Astrocyte of the spinal cord (primary cell): ENCODE data around the gene MYH6.

ENCODE experiments used
- DNase-seq: peaks from one replicate; pipeline ENCODE4 v3.0.0; 2011; ENCODE audit warnings: low read depth, low spot score
- H3K4me3 ChIP-seq: 2 replicates; pipeline ENCODE4 v1.5.1; 2011; ENCODE audit warnings: low read depth, mild to moderate bottlenecking, low read length, moderate library complexity
- in situ Hi-C: cut with HindIII; loops from 2 replicates; pipeline ENCODE4 v1.10.0; 2017; ENCODE audit warnings: low sequenced_read_pairs
- TF ChIP-seq, protein P1 (sequence below): IDR thresholded peaks from 2 replicates; pipeline ENCODE4 v1.5.1; 2012; ENCODE audit warnings: low read depth, mild to moderate bottlenecking, low read length, inconsistent platforms

The MYH6 gene

DNA sequence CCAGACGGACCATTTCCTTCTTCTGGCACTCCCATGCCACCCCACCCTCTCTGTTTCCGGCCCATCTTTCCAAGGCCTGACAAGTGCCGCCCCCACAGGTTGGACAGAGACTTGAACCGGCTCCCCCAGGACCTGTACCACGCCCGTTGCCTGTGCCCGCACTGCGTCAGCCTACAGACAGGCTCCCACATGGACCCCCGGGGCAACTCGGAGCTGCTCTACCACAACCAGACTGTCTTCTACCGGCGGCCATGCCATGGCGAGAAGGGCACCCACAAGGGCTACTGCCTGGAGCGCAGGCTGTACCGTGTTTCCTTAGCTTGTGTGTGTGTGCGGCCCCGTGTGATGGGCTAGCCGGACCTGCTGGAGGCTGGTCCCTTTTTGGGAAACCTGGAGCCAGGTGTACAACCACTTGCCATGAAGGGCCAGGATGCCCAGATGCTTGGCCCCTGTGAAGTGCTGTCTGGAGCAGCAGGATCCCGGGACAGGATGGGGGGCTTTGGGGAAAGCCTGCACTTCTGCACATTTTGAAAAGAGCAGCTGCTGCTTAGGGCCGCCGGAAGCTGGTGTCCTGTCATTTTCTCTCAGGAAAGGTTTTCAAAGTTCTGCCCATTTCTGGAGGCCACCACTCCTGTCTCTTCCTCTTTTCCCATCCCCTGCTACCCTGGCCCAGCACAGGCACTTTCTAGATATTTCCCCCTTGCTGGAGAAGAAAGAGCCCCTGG, 32.4 kb downstream of the MYH6 start:
- H3K4me3 ChIP-seq = no peak overlapping the region
- TF ChIP-seq, protein P1, sequence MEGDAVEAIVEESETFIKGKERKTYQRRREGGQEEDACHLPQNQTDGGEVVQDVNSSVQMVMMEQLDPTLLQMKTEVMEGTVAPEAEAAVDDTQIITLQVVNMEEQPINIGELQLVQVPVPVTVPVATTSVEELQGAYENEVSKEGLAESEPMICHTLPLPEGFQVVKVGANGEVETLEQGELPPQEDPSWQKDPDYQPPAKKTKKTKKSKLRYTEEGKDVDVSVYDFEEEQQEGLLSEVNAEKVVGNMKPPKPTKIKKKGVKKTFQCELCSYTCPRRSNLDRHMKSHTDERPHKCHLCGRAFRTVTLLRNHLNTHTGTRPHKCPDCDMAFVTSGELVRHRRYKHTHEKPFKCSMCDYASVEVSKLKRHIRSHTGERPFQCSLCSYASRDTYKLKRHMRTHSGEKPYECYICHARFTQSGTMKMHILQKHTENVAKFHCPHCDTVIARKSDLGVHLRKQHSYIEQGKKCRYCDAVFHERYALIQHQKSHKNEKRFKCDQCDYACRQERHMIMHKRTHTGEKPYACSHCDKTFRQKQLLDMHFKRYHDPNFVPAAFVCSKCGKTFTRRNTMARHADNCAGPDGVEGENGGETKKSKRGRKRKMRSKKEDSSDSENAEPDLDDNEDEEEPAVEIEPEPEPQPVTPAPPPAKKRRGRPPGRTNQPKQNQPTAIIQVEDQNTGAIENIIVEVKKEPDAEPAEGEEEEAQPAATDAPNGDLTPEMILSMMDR = no peak
- in situ Hi-C loops = no loop called here
- DNase-seq = no peak

DNA sequence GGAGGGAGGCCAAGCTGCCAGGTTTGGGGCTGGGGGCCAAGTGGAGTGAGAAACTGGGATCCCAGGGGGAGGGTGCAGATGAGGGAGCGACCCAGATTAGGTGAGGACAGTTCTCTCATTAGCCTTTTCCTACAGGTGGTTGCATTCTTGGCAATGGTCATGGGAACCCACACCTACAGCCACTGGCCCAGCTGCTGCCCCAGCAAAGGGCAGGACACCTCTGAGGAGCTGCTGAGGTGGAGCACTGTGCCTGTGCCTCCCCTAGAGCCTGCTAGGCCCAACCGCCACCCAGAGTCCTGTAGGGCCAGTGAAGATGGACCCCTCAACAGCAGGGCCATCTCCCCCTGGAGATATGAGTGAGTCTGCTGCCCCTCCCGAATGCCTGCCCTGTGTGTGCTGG, 35.0 kb downstream of the MYH6 start:
- H3K4me3 ChIP-seq = no peak overlapping the region
- DNase-seq = no peak
- TF ChIP-seq, protein P1 = no peak
- in situ Hi-C loops = no loop called here

DNA sequence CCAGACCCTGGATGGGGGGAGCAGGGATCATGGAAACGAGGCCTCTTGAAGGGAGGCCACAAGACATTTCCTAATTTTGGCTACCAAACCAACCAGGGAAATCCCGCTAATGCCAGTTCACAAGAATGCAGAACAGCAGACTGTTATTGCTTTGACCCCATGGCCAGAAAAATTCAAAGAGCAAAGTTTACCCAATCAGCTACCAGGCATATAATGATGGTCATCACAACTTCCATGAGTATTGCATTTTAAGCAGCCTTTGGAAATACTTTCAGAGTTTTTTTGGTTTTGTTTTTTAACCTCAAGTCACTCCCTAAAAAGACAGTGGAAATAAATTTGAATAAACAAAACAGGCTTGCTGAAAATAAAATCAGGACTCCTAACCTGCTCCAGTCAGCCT, 35.6 kb downstream of the MYH6 start, which contains the start of gene IL25:
IL25 (plus strand) TSS at position 301 of the 400 bp plus-strand sequence.
- TF ChIP-seq, protein P1 = no peak
- in situ Hi-C loops = no loop called here
- H3K4me3 ChIP-seq = no peak within 1 kb of the TSS
- DNase-seq = no peak

DNA sequence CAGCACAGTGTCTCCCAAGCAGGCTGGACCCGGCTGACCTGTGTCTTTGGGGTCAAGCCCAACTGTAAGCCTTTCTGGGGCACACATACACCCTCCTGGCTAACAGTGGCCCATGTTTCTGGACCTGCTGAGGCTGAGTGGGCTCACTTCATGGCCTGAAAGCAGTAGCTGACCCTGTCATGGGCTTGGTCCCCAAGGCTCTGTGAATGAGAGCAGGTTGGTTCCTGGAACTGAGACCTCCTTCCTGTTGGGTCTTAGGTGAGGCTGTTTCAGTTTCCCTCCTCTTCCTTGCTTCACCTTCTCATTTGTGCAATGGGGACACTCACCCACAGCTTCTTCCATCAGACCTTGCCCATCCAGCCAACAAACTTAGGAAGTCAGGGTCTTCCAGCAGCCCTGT, 36.2 kb downstream of the MYH6 start:
- no peak overlapping the region for H3K4me3 ChIP-seq
- in situ Hi-C loops = no loop called here
- TF ChIP-seq, protein P1 = no peak
- DNase-seq = no peak

DNA sequence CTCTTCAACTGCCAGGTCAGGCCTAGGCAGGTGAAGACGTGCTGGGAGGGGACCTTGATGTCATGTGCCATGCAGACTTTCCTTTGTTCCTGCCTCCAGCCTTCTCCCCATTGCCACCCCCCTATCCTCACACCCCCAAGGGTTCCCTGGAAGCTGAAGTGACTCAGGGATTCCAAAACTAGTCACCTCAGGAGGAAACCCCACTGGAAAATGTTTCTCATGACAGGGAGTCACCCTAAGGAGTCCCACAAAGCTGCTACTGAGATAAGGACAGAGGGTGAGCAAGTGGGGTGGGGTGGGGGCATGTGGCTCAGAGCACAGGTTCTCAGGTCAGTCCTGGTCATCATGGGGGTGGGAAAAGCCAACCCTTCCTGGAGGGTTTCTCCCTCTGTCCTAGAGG, 37.9 kb downstream of the MYH6 start:
- in situ Hi-C loops = no loop called here
- TF ChIP-seq, protein P1 = no peak
- no peak overlapping the region for H3K4me3 ChIP-seq
- no peak for DNase-seq

DNA sequence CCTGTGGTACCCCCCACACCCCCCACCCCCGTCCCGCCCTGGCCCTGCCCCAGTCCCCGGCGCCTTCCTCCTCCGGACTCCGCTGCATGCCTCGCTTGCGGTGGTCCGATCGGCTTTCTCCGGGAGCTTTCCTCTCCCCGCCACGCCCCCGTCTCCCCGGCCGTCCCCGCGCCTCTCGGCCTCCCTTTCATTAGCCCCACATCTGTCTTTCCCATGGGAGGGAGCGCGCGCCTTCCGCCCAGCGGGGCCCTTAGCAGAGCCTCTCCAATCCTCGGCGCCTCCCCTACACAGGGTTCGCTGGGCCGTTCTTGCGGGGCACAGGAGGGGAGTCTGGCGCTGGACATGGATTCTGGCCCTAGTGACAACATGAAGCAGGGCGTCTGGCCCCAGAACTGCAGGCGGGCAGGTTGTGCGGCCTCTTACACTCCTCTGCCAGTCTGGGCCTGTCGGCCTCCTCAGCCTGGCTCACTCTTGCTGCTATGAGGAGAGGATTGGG, 41.6 kb downstream of the MYH6 start:
- in situ Hi-C loops = no loop called here

More for the DNA sequence above, 41.6 kb downstream of the MYH6 start:
- peak overlapping the region; percentile 40 for H3K4me3 ChIP-seq
- TF ChIP-seq, protein P1 = no peak
- DNase-seq = peak; percentile 49
